ENCODE measurements around the gene DISC1. TPM values are rescaled to one million over a fixed set of nuclear protein-coding genes. Genes with fewer than 3 reads are reported as not detected.

DISC1 gene
- total and polyA plus RNA-seq, 2 donors (not counting 3 experiments of a cell fraction or from before 2014, with no cell fraction given): 3.3 to 14.7 TPM

- BruUV-seq (replicated peaks): no TSS peak
- Histone ChIP-seq H4K20me1 (replicated peaks; ENCODE audit: control insufficient read depth, extremely low read depth, insufficient read depth, low read length) (no peaks in the 10 kb centered on the region), H3K9me1 (replicated peaks; ENCODE audit: control insufficient read depth, extremely low read depth, insufficient read depth, low read length) (no peaks in the 10 kb centered on the region), H3K4me1 (ENCODE audit: control insufficient read depth, extremely low read depth, insufficient read depth, low read length) (peaks cover 6% of the 10 kb centered on the region), H3K79me2 (ENCODE audit: control insufficient read depth, insufficient read depth, low read length) (no peaks in the 10 kb centered on the region), H3K9ac (replicated peaks; ENCODE audit: extremely low read depth, insufficient read depth, low read length) (no peak overlapping the region), H3K4me3 (replicated peaks in 1 of 3; ENCODE audit: insufficient read depth in 1 of 3, low read depth in 1 of 3, low read length in 3 of 3) (no peak overlapping the region), H3K27ac (ENCODE audit: insufficient read depth, low read depth, low read length) (no peak overlapping the region), H3K4me2 (ENCODE audit: insufficient read depth, low read length) (no peak overlapping the region), H3K36me3 (ENCODE audit: control insufficient read depth in 2 of 2, extremely low read depth in 1 of 2, insufficient read depth in 2 of 2, low read length in 2 of 2) (no peaks in the 10 kb centered on the region), H3K27me3 (ENCODE audit: control insufficient read depth in 2 of 2, insufficient read depth in 2 of 2, low read length in 2 of 2) (no peaks in the 10 kb centered on the region), H3K9me3 (replicated peaks; ENCODE audit: control insufficient read depth, insufficient read depth, low read length) (no peaks in the 10 kb centered on the region), H2AFZ (ENCODE audit: low read depth, low read length) (no peak overlapping the region)
- FAIRE-seq (no peak), DNase-seq (ENCODE audit: low read depth, low spot score) (no peak)
- intact Hi-C loops (cut with micrococcal nuclease) (no loop called here), dilution Hi-C loops (cut with MboI; ENCODE audit: extremely low pct_ligation_motif_present, low sequenced_read_pairs) (no loop called here)
- POLR2A ChIA-PET: no interaction called here
- TF ChIP-seq FOS (IDR thresholded peaks at IDR 0.05; ENCODE audit: borderline replicate concordance, insufficient read depth, low read length) (no peak), CTCF (IDR thresholded peaks at IDR 0.05; ENCODE audit: extremely low read depth in 1 of 2, insufficient read depth in 1 of 2, low read depth in 1 of 2, low read length in 2 of 2) (no peak), MAX (IDR thresholded peaks at IDR 0.05; ENCODE audit: insufficient read depth, insufficient read length) (no peak), POLR2A (IDR thresholded peaks at IDR 0.05; ENCODE audit: low read depth, low read length) (no peak), POLR2AphosphoS5 (IDR thresholded peaks at IDR 0.05; ENCODE audit: insufficient read depth, low read depth, low read length) (no peak), EZH2 (IDR thresholded peaks at IDR 0.05; ENCODE audit: borderline replicate concordance, low read depth, low read length, severe bottlenecking) (no peak), MYC (IDR thresholded peaks at IDR 0.05; ENCODE audit: low read depth, low read length) (no peak), JUN (IDR thresholded peaks at IDR 0.05; ENCODE audit: borderline replicate concordance, insufficient read depth, insufficient read length, low read depth) (no peak), GATA2 (IDR thresholded peaks at IDR 0.05; ENCODE audit: insufficient read depth, insufficient read length, low read depth, low read length) (no peak)
- CTCF ChIA-PET: no interaction called here
Observed at GRCh38 chr1:231576804-231577718, 49.5 kb upstream of the DISC1 start.
